H1 (cell line): Measurements from ENCODE around the gene B9D1. TPM values are rescaled to one million over a fixed set of nuclear protein-coding genes. Genes with fewer than 3 reads are reported as not detected.

Experiments
- CTCF ChIA-PET: fragments of 300-600 bp; sonication (Branson Sonifier 250); formaldehyde crosslinking; loops from one replicate; lab custom pipeline; 2021; ENCODE audit not compliant: partially characterized antibody; lab: Charles Lee
- POLR2A ChIA-PET: fragments of 300-600 bp; sonication (Branson Sonifier 250); formaldehyde crosslinking; loops from one replicate; lab custom pipeline; 2021; ENCODE audit warnings: inconsistent platforms; ENCODE audit not compliant: partially characterized antibody; lab: Charles Lee
- DNase-seq, 2 experiments: peaks; one replicate each; pipeline versions ENCODE4 v3.0.0 to v3.0.0-alpha.2; 2010 to 2022; ENCODE audit warnings: low spot score in 2 of 2, low read depth in 1 of 2, mixed read lengths in 1 of 2
- FAIRE-seq: peaks from 2 replicates; lab custom pipeline; 2011; peaks lifted over from hg19 to GRCh38; lab: Jason Lieb, UNC
- H2AFZ ChIP-seq: 2 replicates; pipeline ENCODE4 v1.8.1; 2012; ENCODE audit warnings: low read length, inconsistent platforms
- H2AK5ac ChIP-seq: 2 replicates; pipeline ENCODE4 v1.6.1; 2013; ENCODE audit warnings: low read depth, low read length
- H2BK120ac ChIP-seq: replicated peaks from 2 replicates; pipeline ENCODE3; 2013; ENCODE audit warnings: low read depth, low read length, inconsistent platforms
- H2BK12ac ChIP-seq: 2 replicates; pipeline ENCODE4 v1.6.1; 2013; ENCODE audit warnings: low read depth, low read length
- H2BK15ac ChIP-seq: 2 replicates; pipeline ENCODE4 v1.6.1; 2013; ENCODE audit warnings: low read length
- H2BK20ac ChIP-seq: 2 replicates; pipeline ENCODE4 v1.6.1; 2013; ENCODE audit warnings: low read length
- H2BK5ac ChIP-seq: 2 replicates; pipeline ENCODE4 v1.6.1; 2013; ENCODE audit warnings: low read depth, low read length
- H3K14ac ChIP-seq: 2 replicates; pipeline ENCODE4 v1.6.1; 2013; ENCODE audit warnings: inconsistent platforms; ENCODE audit not compliant: insufficient read length
- H3K18ac ChIP-seq: 2 replicates; pipeline ENCODE4 v1.6.1; 2013; ENCODE audit warnings: low read length; ENCODE audit errors: extremely low read depth
- H3K23ac ChIP-seq: 2 replicates; pipeline ENCODE4 v1.6.1; 2013; ENCODE audit warnings: inconsistent platforms; ENCODE audit not compliant: insufficient read length
- H3K23me2 ChIP-seq: 2 replicates; pipeline ENCODE4 v1.6.1; 2013; ENCODE audit warnings: low read depth, low read length
- H3K27ac ChIP-seq: 2 replicates; pipeline ENCODE4 v1.6.1; 2011; ENCODE audit warnings: low read depth, low read length, inconsistent platforms
- H3K27me3 ChIP-seq, 4 experiments: replicated peaks in 1 of 4; 1 replicate in 1 of 4; 2 replicates in 3 of 4; pipeline versions ENCODE4 v1.6.1 to v1.8.1; 2011 to 2013; ENCODE audit warnings: low read length in 3 of 4, mild to moderate bottlenecking in 3 of 4, inconsistent platforms in 2 of 4, mixed read lengths in 2 of 4, moderate library complexity in 1 of 4; ENCODE audit not compliant: control insufficient read depth in 3 of 4, insufficient read depth in 3 of 4; ENCODE audit errors: extremely low read depth in 1 of 4
- H3K36me3 ChIP-seq, 4 experiments: 2 replicates each; pipeline versions ENCODE4 v1.6.1 to v1.8.1; 2011 to 2013; ENCODE audit warnings: mild to moderate bottlenecking in 4 of 4, low read length in 3 of 4, moderate library complexity in 2 of 4, control low read depth in 1 of 4, inconsistent platforms in 1 of 4; ENCODE audit not compliant: insufficient read depth in 4 of 4, control insufficient read depth in 2 of 4
- H3K4ac ChIP-seq: replicated peaks from 2 replicates; pipeline ENCODE3; 2013; ENCODE audit warnings: low read length, low read depth, mixed read lengths, inconsistent platforms; ENCODE audit not compliant: insufficient read length
- H3K4me1 ChIP-seq, 4 experiments: replicated peaks in 1 of 4; 1 replicate in 1 of 4; 2 replicates in 3 of 4; pipeline versions ENCODE4 v1.6.1 to v1.8.1; 2011 to 2013; ENCODE audit warnings: low read length in 3 of 4, inconsistent platforms in 2 of 4, mixed read lengths in 1 of 4; ENCODE audit not compliant: insufficient read depth in 4 of 4, control insufficient read depth in 3 of 4
- H3K4me2 ChIP-seq, 2 experiments: 2 replicates each; pipeline versions ENCODE4 v1.6.1 to v1.8.1; 2011 to 2013; ENCODE audit warnings: low read depth in 2 of 2, low read length in 2 of 2, control low read depth in 1 of 2, inconsistent platforms in 1 of 2, mild to moderate bottlenecking in 1 of 2; ENCODE audit not compliant: insufficient read depth in 1 of 2
- H3K4me3 ChIP-seq, 4 experiments: fragments of 200-600, 300-600 bp in 1 of 4; sonication (generic), shearing (Covaris generic), sonication (Bioruptor Twin) in 1 of 4; 2 replicates each; pipeline versions ENCODE4 v1.5.1 to v1.8.1; 2011 to 2016; ENCODE audit warnings: low read length in 4 of 4, low read depth in 3 of 4, control low read depth in 2 of 4, inconsistent platforms in 2 of 4, mild to moderate bottlenecking in 2 of 4, mixed read lengths in 1 of 4, moderate library complexity in 1 of 4; ENCODE audit not compliant: insufficient read depth in 2 of 4; ENCODE audit errors: extremely low read depth in 1 of 4
- H3K56ac ChIP-seq: replicated peaks from 2 replicates; pipeline ENCODE3; 2013; ENCODE audit warnings: low read depth, mild to moderate bottlenecking, mixed read lengths, low read length, inconsistent platforms; ENCODE audit not compliant: insufficient read length
- H3K79me1 ChIP-seq: 2 replicates; pipeline ENCODE4 v1.6.1; 2013; ENCODE audit warnings: low read depth, low read length, control low read depth
- H3K79me2 ChIP-seq, 2 experiments: 2 replicates each; pipeline versions ENCODE4 v1.6.1 to v1.8.1; 2012 to 2013; ENCODE audit warnings: low read length in 2 of 2, mild to moderate bottlenecking in 2 of 2, inconsistent platforms in 1 of 2; ENCODE audit not compliant: insufficient read depth in 2 of 2, control insufficient read depth in 1 of 2
- H3K9ac ChIP-seq, 4 experiments: replicated peaks in 1 of 4; 1 replicate in 1 of 4; 2 replicates in 3 of 4; pipeline versions ENCODE4 v1.6.1 to v1.8.1; 2011 to 2013; ENCODE audit warnings: low read depth in 3 of 4, low read length in 3 of 4, control low read depth in 2 of 4, mild to moderate bottlenecking in 2 of 4, moderate library complexity in 2 of 4, inconsistent platforms in 1 of 4; ENCODE audit errors: extremely low read depth in 1 of 4
- H3K9me3 ChIP-seq, 2 experiments: 2 replicates each; pipeline versions ENCODE4 v1.6.1 to v1.8.1; 2012 to 2013; ENCODE audit warnings: mild to moderate bottlenecking in 2 of 2, moderate library complexity in 2 of 2, control low read depth in 1 of 2, inconsistent platforms in 1 of 2, low read depth in 1 of 2, low read length in 1 of 2, mixed read lengths in 1 of 2; ENCODE audit not compliant: insufficient read depth in 2 of 2
- H4K20me1 ChIP-seq, 2 experiments: replicated peaks in 1 of 2; 2 replicates each; pipeline versions ENCODE3 to v1.8.1; 2011 to 2013; ENCODE audit warnings: inconsistent platforms in 2 of 2, low read length in 2 of 2, mild to moderate bottlenecking in 1 of 2; ENCODE audit not compliant: insufficient read depth in 2 of 2, control insufficient read depth in 1 of 2
- H4K5ac ChIP-seq: 2 replicates; pipeline ENCODE4 v1.6.1; 2013; ENCODE audit warnings: low read length, low read depth, mixed read lengths, inconsistent platforms; ENCODE audit not compliant: insufficient read length
- H4K8ac ChIP-seq: 2 replicates; pipeline ENCODE4 v1.8.0; 2013; ENCODE audit warnings: mild to moderate bottlenecking, moderate library complexity, low read length, inconsistent platforms; ENCODE audit not compliant: insufficient read depth; ENCODE audit errors: extremely low read depth
- H4K91ac ChIP-seq: replicated peaks from 2 replicates; pipeline ENCODE3; 2013; ENCODE audit warnings: low read length, mixed read lengths, inconsistent platforms; ENCODE audit not compliant: insufficient read length
- WGBS, 2 experiments: shearing (Covaris generic) in 1 of 2; methylation state at CpG; one replicate each; pipeline versions ENCODE4 v1.1.6 to v1.1.7; 2013 to 2015; ENCODE audit warnings: low lambda C conversion rate in 2 of 2, mixed read lengths in 2 of 2, inconsistent platforms in 1 of 2, low coverage in 1 of 2, missing lambda C conversion rate in 1 of 2; ENCODE audit not compliant: insufficient replicate concordance in 2 of 2, insufficient coverage in 1 of 2, insufficient read length in 1 of 2; ENCODE audit errors: extremely low coverage in 1 of 2, missing lambda C conversion rate in 1 of 2; 5-methylcytosine and 5-hydroxymethylcytosine counted together
- polyA plus RNA-seq, 7 experiments: library from polyadenylated mRNA; depleted of rRNA in 3 of 7; stranded (reverse) in 5 of 7; unstranded in 2 of 7; fragments of >200 nt in 5 of 7; fragments of 200-250 nt in 2 of 7; gene quantifications; 1 replicate in 5 of 7; 2 replicates in 1 of 7; 4 replicates in 1 of 7; pipeline versions ENCODE4 v1.2.1 to v1.2.3, GENCODE V29; 2011 to 2013; ENCODE audit warnings: missing spikeins in 2 of 7, mixed read lengths in 2 of 7
- total RNA-seq: library from RNA; stranded (reverse); fragmentation: NEBNext Ultra II Directional; extraction: Animal tissue kit (Norgen Biotek cat#: 25700); gene quantifications from 2 replicates; pipeline ENCODE4 v1.2.1, GENCODE V29; 2021

B9D1 gene
- total and polyA plus RNA-seq, 2 of the 8 experiments (the other 6 are each of a cell fraction or from before 2014, with no cell fraction given): 24.6 to 65.7 TPM

- Histone ChIP-seq H3K4me3 (no peak overlapping the region), H2BK12ac (no peak overlapping the region), H3K4ac (no peak overlapping the region), H3K56ac (no peak overlapping the region), H3K23ac (no peak overlapping the region), H4K20me1 (peaks cover 0 to 1% of the 10 kb centered on the region in 2 experiments), H3K27ac (no peak overlapping the region), H4K5ac (no peak overlapping the region), H3K9ac (no peak overlapping the region), H3K79me2 (no peaks in the 10 kb centered on the region), H3K36me3 (no peaks in the 10 kb centered on the region), H3K14ac (no peak overlapping the region), H2BK120ac (no peak overlapping the region), H2AK5ac (no peak overlapping the region), H2BK15ac (no peak overlapping the region), H3K4me2 (no peak overlapping the region), H3K79me1 (no peaks in the 10 kb centered on the region), H4K8ac (no peak overlapping the region), H2BK20ac (no peak overlapping the region), H3K27me3 (peaks cover 0 to 4% (median 0%) of the 10 kb centered on the region in 4 experiments; a peak in 1 of 7 replicates), H4K91ac (peak overlapping the region; percentile 0), H3K9me3 (no peaks in the 10 kb centered on the region), H2AFZ (no peak overlapping the region), H3K23me2 (peaks cover 7% of the 10 kb centered on the region; the same call in 1 of the 2 replicates), H3K4me1 (peaks cover 0 to 13% (median 6%) of the 10 kb centered on the region in 4 experiments; a peak in 4 of 7 replicates), H3K18ac (no peak overlapping the region), H2BK5ac (no peak overlapping the region)
- no peak for FAIRE-seq
- ChIA-PET POLR2A (interaction anchor here (1.2 kb wide), 1 partner anchor 40 kb away, joined by 3 read pairs; no protein-coding TSS in a partner anchor), CTCF (interaction anchor here (0.7 to 1.1 kb wide), 5 partner anchors 8 to 345 kb away, joined by 3 to 4 read pairs (median 3); no protein-coding TSS in a partner anchor)
- 96% methylated on average over 10 of the region's 10 CpGs; no CpG with 5 or more reads in 1 of the 2 experiments for WGBS, 2 experiments
- DNase-seq: no peak
Observed at GRCh38 chr17:19407601-19408345, 45.2 kb upstream of the B9D1 start.
